Lung (tissue), 12 donors: ENCODE data around the gene AXIN1. TPM values are rescaled to one million over a fixed set of nuclear protein-coding genes. Genes with fewer than 3 reads are reported as not detected.
A peak's percentile ranks its signal among the peaks of the same experiment; 100 is the strongest.

Experiments used
- ATAC-seq: fragments of 200-7000 bp; cut with Tn5 transposase; one replicate; pipeline ENCODE4 v1.9.1; 2020; ENCODE audit warnings: moderate number of reproducible peaks; ENCODE audit not compliant: insufficient read depth, low FRiP score
- DNase-seq, 3 donors: peaks; one replicate each; pipeline ENCODE4 v3.0.0-alpha.2; 2013 to 2017
- H3K27ac ChIP-seq, 2 donors: one replicate each; pipeline ENCODE4 v1.5.1; 2013; ENCODE audit warnings: mild to moderate bottlenecking in 2 of 2, moderate library complexity in 2 of 2, control low read depth in 1 of 2, inconsistent platforms in 1 of 2, low read depth in 1 of 2, low read length in 1 of 2
- H3K27me3 ChIP-seq, 3 donors: one replicate each; pipeline ENCODE4 v1.5.1; 2013; ENCODE audit warnings: low read length in 2 of 3; ENCODE audit not compliant: control insufficient read depth in 3 of 3, insufficient read depth in 3 of 3
- H3K36me3 ChIP-seq, 4 donors: one replicate each; pipeline ENCODE4 v1.5.1; 2013; ENCODE audit warnings: low read length in 4 of 4, mild to moderate bottlenecking in 1 of 4, moderate library complexity in 1 of 4; ENCODE audit not compliant: control insufficient read depth in 4 of 4, insufficient read depth in 4 of 4
- H3K4me1 ChIP-seq, 5 donors: one replicate each; pipeline ENCODE4 v1.5.1; 2013; ENCODE audit warnings: low read length in 5 of 5, mild to moderate bottlenecking in 2 of 5, moderate library complexity in 1 of 5; ENCODE audit not compliant: control insufficient read depth in 5 of 5, insufficient read depth in 5 of 5
- H3K4me3 ChIP-seq: one replicate; pipeline ENCODE4 v1.5.1; 2013; ENCODE audit warnings: mild to moderate bottlenecking, control low read depth, moderate library complexity
- H3K9ac ChIP-seq, 2 donors: one replicate each; pipeline ENCODE4 v1.5.1; 2013; ENCODE audit warnings: low read length in 2 of 2, control low read depth in 1 of 2; ENCODE audit not compliant: insufficient read depth in 1 of 2
- H3K9me3 ChIP-seq, 4 donors: one replicate each; pipeline ENCODE4 v1.5.1; 2013; ENCODE audit warnings: low read length in 3 of 4, mild to moderate bottlenecking in 1 of 4, moderate library complexity in 1 of 4; ENCODE audit not compliant: control insufficient read depth in 4 of 4, insufficient read depth in 3 of 4
- WGBS, 2 donors: extraction: QIAGEN DNeasy Blood & Tissue Kit; methylation state at CpG; one replicate each; pipeline ENCODE4 v1.1.7; 2013; 5-methylcytosine and 5-hydroxymethylcytosine counted together
- polyA plus RNA-seq, 2 donors: library from polyadenylated mRNA; stranded (reverse); fragments of 200-250 nt; gene quantifications; one replicate each; pipeline ENCODE4 v1.2.1, GENCODE V29; 2013
- total RNA-seq, 2 donors: library from RNA; depleted of rRNA in 1 of 2; stranded (reverse); fragments of >200 nt in 1 of 2; gene quantifications; one replicate each; pipeline ENCODE4 v1.2.1, GENCODE V29; 2014 to 2021
- TF ChIP-seq, protein P1 (sequence below): IDR thresholded peaks from 2 replicates; pipeline ENCODE4 v1.5.1; 2012; ENCODE audit warnings: mild to moderate bottlenecking; ENCODE audit errors: control extremely low read depth, extremely low read depth
- donor health status: control.
- donor health status: control.
- donor health status: Bipolar disorder and iron deficiency.
- donor health status: healthy.
- donor health status: DM: yes; HTN: yes; CAD: no.

AXIN1 gene
- total and polyA plus RNA-seq, 4 donors = 16.9 to 25.9 (median 19.4) TPM

GRCh38 chr16:330741-331140 is 21.8 kb downstream of the AXIN1 start:
- Histone ChIP-seq H3K36me3 (peaks cover 0 to 3% (median 0%) of the 10 kb centered on the region in 4 donors), H3K4me3 (no peak overlapping the region), H3K9me3 (peaks cover 0 to 4% (median 0%) of the 10 kb centered on the region in 4 donors), H3K27me3 (no peaks in the 10 kb centered on the region), H3K9ac (no peak overlapping the region), H3K4me1 (peaks cover 0 to 32% (median 18%) of the 10 kb centered on the region in 5 donors), H3K27ac (no peak overlapping the region)
- DNase-seq (peak in 1 of 3 donors; percentile 66), ATAC-seq (no peak)
- TF ChIP-seq, protein P1, sequence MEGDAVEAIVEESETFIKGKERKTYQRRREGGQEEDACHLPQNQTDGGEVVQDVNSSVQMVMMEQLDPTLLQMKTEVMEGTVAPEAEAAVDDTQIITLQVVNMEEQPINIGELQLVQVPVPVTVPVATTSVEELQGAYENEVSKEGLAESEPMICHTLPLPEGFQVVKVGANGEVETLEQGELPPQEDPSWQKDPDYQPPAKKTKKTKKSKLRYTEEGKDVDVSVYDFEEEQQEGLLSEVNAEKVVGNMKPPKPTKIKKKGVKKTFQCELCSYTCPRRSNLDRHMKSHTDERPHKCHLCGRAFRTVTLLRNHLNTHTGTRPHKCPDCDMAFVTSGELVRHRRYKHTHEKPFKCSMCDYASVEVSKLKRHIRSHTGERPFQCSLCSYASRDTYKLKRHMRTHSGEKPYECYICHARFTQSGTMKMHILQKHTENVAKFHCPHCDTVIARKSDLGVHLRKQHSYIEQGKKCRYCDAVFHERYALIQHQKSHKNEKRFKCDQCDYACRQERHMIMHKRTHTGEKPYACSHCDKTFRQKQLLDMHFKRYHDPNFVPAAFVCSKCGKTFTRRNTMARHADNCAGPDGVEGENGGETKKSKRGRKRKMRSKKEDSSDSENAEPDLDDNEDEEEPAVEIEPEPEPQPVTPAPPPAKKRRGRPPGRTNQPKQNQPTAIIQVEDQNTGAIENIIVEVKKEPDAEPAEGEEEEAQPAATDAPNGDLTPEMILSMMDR = no peak
- WGBS, 2 donors = 78 to 83% methylated on average over 2 of the region's 2 CpGs

DNA sequence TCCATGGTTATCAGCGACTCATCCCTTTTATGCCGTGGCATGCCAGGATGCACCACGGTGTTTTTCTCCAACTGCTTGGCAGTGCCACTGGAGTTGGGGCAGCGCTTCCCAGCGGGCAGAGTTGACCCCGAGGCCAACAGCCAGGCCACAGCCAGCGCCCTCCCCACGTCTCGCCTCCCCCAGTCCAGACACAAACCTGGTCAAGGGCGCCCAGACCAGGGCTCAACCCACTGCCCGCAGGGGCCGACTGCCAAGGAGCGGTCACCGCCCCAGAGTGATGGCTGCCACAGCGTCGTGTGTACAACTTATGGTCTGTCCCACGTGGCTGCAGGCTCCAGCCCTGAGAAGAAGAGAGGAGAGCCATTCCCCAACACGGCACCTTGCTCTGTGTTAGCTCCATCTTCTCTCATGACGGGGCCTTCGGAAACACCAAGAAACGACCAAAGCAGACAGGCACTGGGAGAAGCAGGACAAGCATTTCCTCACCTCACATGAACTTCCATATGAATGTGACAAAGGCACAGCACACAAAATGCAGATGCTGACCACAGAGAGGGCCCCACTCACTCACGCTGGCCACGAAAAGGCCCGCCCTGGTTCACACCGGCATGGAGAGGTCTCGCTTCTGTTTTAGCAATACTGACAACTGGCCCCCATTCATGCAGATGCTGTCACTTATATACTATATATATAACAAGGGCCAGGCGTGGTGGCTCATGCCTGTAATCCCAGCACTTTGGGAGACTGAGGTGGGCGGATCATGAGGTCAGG is 27.0 kb downstream of the AXIN1 start:
- peak overlapping the region in 1 of 2 donors; percentile 15 for H3K27ac ChIP-seq

GRCh38 chr16:324451-325334 is 27.8 kb downstream of the AXIN1 start:
- Histone ChIP-seq H3K4me1 (peaks cover 0 to 26% (median 5%) of the 10 kb centered on the region in 5 donors), H3K9me3 (no peaks in the 10 kb centered on the region), H3K4me3 (no peak overlapping the region), H3K9ac (no peak overlapping the region), H3K27me3 (no peaks in the 10 kb centered on the region), H3K27ac (peak overlapping the region in 1 of 2 donors; percentile 54), H3K36me3 (no peaks in the 10 kb centered on the region)
- WGBS, 2 donors = 22 to 50% methylated on average over 51 to 55 of the region's 55 CpGs
- no peak for ATAC-seq
- no peak for DNase-seq
- TF ChIP-seq, protein P1 = no peak

More for the DNA sequence above, 27.0 kb downstream of the AXIN1 start:
- DNase-seq (no peak), ATAC-seq (no peak)
- H3K4me1 ChIP-seq = peaks cover 0 to 26% (median 8%) of the 10 kb centered on the region in 5 donors
- H3K9ac ChIP-seq = no peak overlapping the region
- no peak overlapping the region for H3K4me3 ChIP-seq
- 61 to 79% methylated on average over 28 of the region's 28 CpGs for WGBS, 2 donors
- H3K27me3 ChIP-seq = no peaks in the 10 kb centered on the region
- no peaks in the 10 kb centered on the region for H3K9me3 ChIP-seq
- TF ChIP-seq, protein P1 = no peak
- no peaks in the 10 kb centered on the region for H3K36me3 ChIP-seq
